Neural crest cell (in vitro differentiated cells): Measurements from ENCODE around the gene RIMBP2. TPM values are rescaled to one million over a fixed set of nuclear protein-coding genes. Genes with fewer than 3 reads are reported as not detected.
A peak's percentile ranks its signal among the peaks of the same experiment; 100 is the strongest.

ENCODE experiments used
- DNase-seq: peaks from one replicate; pipeline ENCODE4 v3.0.0; 2021; ENCODE audit warnings: low read depth, mixed read lengths, low spot score
- H3K27ac Mint-ChIP-seq: one replicate; pipeline ENCODE4 v1.8.0; 2021; ENCODE audit warnings: mild to moderate bottlenecking, mixed read lengths; ENCODE audit not compliant: unreplicated experiment
- H3K27me3 Mint-ChIP-seq: 2 replicates; pipeline ENCODE4 v1.8.0; 2021; ENCODE audit warnings: low read depth, mild to moderate bottlenecking, mixed read lengths
- H3K36me3 Mint-ChIP-seq: 2 replicates; pipeline ENCODE4 v1.8.0; 2021; ENCODE audit warnings: low read depth, mild to moderate bottlenecking, mixed read lengths
- H3K4me1 Mint-ChIP-seq: 2 replicates; pipeline ENCODE4 v1.8.0; 2021; ENCODE audit warnings: mixed read lengths
- H3K4me3 Mint-ChIP-seq: one replicate; pipeline ENCODE4 v1.8.0; 2021; ENCODE audit warnings: mild to moderate bottlenecking, mixed read lengths
- H3K9me3 Mint-ChIP-seq: 2 replicates; pipeline ENCODE4 v1.8.0; 2021; ENCODE audit warnings: mixed read lengths
- CTCF ChIP-seq: fragments of 200-600 bp; sonication (generic); conservative IDR thresholded peaks from 2 replicates; pipeline ENCODE4 v1.5.0; 2021; ENCODE audit warnings: antibody characterized with exemption, mild to moderate bottlenecking
- total RNA-seq: library from RNA; stranded (reverse); gene quantifications from 2 replicates; pipeline ENCODE4 v1.2.1, GENCODE V29; 2021

Gene RIMBP2
- total RNA-seq, 1 donor from 2014 or later, result 5.9 TPM

GRCh38 chr12:130707571-130707891, 8.6 kb downstream of the RIMBP2 start:
- Mint-ChIP-seq H3K4me1 (peaks cover 18% of the 10 kb centered on the region), H3K27ac (no peak overlapping the region), H3K27me3 (peaks cover 21% of the 10 kb centered on the region), H3K9me3 (no peaks in the 10 kb centered on the region), H3K36me3 (no peaks in the 10 kb centered on the region), H3K4me3 (no peak overlapping the region)
- no peak for DNase-seq
- no peak for TF ChIP-seq CTCF

- Mint-ChIP-seq H3K27ac (no peak overlapping the region), H3K4me3 (no peak overlapping the region), H3K36me3 (no peaks in the 10 kb centered on the region), H3K27me3 (peaks cover 17% of the 10 kb centered on the region), H3K4me1 (peaks cover 19% of the 10 kb centered on the region), H3K9me3 (no peaks in the 10 kb centered on the region)
- DNase-seq, result no peak
- TF ChIP-seq CTCF, result no peak
These were observed 9.1 kb downstream of the RIMBP2 start for GRCh38 chr12:130706885-130707570.

GRCh38 chr12:130706311-130706710, 9.8 kb downstream of the RIMBP2 start:
- H3K9me3 Mint-ChIP-seq, result no peaks in the 10 kb centered on the region
- no peak overlapping the region for H3K4me3 Mint-ChIP-seq
- no peak for TF ChIP-seq CTCF
- no peak overlapping the region for H3K27ac Mint-ChIP-seq
- H3K27me3 Mint-ChIP-seq, result peaks cover 9% of the 10 kb centered on the region
- H3K4me1 Mint-ChIP-seq, result peaks cover 19% of the 10 kb centered on the region
- no peaks in the 10 kb centered on the region for H3K36me3 Mint-ChIP-seq
- DNase-seq, result no peak

GRCh38 chr12:130705178-130705822, 10.8 kb downstream of the RIMBP2 start:
- H3K36me3 Mint-ChIP-seq, result no peaks in the 10 kb centered on the region
- peaks cover 3% of the 10 kb centered on the region for H3K27me3 Mint-ChIP-seq
- H3K9me3 Mint-ChIP-seq, result no peaks in the 10 kb centered on the region
- peak overlapping the region; percentile 20 for H3K27ac Mint-ChIP-seq
- no peak for TF ChIP-seq CTCF
- no peak for DNase-seq
- no peak overlapping the region for H3K4me3 Mint-ChIP-seq
- H3K4me1 Mint-ChIP-seq, result peaks cover 19% of the 10 kb centered on the region

GRCh38 chr12:130704606-130705005, 11.5 kb downstream of the RIMBP2 start:
- Mint-ChIP-seq H3K4me1 (peaks cover 19% of the 10 kb centered on the region), H3K36me3 (no peaks in the 10 kb centered on the region), H3K27ac (no peak overlapping the region), H3K27me3 (no peaks in the 10 kb centered on the region), H3K9me3 (no peaks in the 10 kb centered on the region), H3K4me3 (no peak overlapping the region)
- TF ChIP-seq CTCF, result no peak
- DNase-seq, result no peak
